CD4-positive, alpha-beta T cell treated with Interleukin-17A for 4 hours (primary cell): ENCODE measurements around the gene NUP98.

ENCODE experiments used
- DNase-seq: peaks from one replicate; pipeline ENCODE4 v3.0.0-alpha.2; 2020; ENCODE audit warnings: mixed read lengths

Gene NUP98

DNA sequence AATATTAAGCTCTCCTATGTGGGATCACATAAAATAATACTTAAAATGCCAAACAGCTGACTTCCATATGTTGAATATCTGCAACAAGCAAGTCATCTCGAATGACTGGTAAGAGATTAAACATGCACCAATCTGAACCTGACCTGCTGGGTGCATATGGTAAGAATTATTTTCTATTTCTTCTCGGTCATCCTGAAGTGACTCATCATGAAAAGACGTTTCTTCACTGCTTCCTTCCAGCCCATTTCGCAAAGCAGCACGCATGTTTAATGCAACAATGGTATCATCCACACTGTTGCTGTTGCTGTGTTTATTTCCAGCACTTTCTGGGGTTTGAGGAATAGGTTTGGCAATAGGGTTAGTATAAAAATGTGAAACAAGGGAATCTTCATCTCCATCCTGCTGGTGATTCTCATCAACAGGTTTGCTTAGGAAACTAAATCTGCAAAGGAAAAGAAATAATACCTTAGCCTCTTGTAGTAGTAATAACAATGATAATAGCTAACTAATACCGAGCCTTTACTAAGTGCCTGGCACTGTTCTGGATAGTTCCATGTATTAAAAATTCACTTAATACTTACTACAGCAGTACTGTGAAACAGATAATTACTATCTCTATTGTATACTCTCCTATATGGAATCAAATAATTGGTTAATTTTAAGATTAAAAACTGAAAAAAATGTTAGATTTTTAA, 74.2 kb downstream of the NUP98 start:
- no peak for DNase-seq

DNA sequence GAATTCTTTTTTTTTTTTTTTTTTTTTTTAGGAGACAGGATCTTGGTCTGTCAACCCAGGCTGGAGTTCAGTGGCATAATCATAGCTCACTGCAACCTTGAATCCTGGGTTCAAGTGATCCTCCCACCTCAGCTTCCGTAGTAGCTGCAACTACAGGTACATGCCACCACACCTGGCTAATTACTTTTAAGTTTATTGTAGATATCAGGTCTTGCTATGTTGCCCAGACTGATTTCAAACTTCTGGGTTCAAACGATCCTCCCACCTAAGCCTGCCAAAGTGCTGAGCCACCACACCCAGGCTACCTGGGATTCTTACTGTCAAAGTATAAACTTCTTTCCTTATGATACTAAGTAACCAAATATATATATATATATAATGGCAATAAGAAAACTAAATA, 75.3 kb downstream of the NUP98 start:
- DNase-seq, result no peak

DNA sequence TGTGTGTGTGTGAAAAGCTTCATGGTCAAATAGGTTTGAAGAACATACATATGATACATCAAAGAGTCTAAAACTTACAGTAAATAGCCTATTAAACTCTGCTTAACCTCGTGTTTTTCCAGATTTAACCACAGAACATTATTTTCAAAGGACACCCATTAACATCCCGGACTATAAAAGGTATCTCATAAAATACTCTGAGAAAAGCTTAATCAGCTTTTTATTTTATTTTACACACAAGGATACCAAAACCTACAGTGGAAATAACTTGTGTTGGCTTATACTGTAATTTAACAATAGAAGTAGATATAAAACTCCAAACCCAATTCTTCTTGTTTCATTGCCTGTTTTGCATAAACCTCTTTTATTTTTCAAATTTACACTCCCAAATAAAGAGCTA, 76.4 kb downstream of the NUP98 start:
- no peak for DNase-seq

DNA sequence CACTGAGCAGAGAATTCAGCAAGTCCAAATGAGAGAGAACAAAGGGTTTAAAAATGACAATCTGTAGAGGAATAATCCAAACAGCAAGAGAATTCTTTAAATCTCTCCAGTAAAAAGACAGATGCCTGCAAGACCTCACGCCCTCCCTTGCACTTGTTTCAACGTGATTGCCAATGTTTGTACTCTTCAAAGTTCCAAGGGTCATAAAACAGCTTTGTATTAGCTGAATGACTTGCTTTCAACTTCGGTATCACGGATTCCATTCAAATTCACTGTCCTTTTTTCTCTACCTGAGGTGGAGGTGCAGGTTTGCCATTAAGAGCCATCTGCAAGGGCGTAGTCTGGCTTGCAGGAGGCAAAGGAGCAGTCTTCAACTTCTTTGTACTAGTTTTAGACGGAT, 85.1 kb downstream of the NUP98 start:
- no peak for DNase-seq

DNA sequence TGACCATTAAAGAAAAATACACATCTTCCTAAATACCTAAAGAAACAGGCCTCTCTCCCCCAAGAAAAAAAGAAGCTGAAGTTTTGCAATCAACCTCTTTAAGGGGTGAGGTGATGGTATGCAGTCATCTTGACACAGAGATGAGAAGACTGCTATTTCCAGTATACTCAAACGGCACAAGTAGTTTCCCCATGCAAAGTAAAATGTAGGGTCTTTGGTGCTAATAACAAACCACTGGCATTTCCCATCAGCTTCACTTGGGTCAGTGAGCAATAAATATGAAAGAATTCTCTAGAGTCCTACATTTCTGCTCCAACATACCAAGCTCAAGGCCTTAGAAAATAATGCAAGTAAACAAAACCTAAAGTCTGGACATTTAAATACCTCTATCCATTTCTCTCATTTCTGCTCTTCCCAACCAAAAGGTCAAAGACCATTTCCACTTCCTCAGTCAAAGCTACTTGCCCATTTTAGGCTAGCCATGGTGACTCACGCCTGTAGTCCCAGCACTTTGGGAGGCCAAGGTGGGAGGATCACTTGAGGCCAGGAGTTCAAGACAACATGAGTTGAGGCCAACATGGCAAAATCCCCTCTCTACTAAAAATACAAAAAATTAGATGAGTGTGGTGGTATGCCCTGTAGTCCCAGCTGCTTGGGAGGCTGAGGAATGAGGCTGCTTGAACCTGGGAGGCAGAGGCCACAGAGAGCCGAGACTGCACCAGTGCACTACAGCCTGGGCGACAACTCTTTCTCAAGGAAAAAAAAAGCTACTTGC, 86.7 kb downstream of the NUP98 start:
- DNase-seq, result no peak

DNA sequence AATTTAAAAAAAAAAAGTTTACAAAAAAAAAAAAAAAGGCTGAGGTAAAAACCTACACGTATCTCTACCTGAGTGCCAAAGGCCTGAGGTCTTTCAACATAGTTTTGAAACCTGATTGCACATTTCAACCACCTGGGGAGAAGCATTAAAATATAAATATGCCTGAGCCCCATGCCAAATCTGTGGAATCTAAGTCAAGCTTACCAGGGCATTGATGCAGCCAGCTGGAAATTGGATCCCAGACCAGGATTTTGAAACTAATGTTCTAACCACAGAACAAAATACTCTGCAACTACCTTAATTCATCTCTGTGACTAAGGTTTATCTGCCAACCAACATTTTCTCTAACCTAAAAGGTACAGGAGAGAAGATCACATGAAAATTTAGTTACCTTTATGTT, 87.4 kb downstream of the NUP98 start:
- no peak for DNase-seq

DNA sequence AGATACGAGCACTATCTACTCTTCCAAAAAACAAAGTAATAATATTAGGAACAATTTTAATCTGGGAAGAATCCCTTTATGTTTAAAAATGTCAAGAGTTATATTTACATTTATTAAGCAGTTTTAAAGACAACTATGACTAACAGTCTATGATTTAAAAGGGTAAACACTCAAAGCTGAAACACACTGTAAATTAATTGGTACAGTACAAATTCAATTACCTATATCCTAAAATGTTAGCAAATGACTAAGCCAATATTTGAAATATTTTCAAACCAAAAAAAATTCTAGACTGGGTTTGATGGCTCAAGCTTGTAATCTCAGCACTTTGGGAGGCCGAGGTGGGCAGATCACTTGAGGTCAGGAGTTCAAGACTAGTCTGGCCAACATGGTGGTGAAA, 90.2 kb downstream of the NUP98 start:
- DNase-seq, result no peak

DNA sequence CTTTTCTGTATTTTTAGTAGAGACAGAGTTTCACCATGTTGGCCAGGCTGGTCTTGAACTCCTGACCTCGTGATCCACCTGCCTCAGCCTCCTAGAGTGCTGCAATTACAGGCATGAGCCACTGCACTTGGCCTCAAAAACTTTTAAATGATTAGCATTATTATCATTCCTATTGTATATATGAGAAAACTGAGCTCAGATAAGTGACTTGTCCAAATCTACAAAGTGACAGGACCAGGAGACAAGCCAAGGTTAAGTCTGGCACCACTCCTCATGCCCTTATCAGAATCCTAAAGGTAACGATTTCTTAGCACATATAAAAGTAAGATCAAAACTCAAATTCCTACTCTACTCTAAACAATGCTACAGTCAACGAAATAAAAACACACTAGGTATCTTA, 94.0 kb downstream of the NUP98 start:
- no peak for DNase-seq

DNA sequence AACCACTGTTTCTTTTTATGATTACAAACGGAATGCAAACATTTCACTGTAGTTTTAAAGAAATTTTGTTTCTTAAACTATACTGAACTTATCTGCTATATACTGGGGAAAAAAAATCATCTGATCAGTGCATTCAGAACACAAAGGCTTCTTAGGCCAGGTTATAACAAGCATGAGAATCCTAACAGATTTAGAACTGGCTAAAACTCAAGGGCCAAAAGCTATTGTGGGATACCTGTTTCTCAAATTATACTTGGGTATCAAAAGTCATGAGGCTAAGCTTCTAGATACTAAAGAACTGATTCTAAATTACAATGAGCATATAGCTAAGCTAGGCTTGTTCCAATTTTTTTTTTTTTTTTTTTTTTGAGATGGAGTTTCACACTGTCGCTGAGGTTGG, 96.4 kb downstream of the NUP98 start:
- no peak for DNase-seq

DNA sequence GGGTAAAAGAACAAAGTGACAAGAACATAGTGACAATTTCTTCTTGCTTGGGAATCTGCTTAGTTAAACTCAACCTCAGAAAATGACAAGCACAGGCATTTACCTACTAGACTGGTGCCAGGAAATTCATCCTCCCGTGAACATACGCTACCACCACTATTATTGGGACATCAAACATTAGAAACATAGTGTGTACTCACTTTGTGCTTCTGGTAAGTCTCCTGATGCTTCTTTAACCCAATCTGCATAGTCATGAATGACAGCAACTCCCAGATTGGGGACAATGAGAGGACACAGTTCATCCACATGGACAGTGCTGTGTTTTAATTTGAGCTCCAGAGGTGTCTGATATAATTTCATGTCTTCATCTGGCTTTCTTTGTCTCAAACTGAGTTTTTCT, 96.9 kb downstream of the NUP98 start:
- no peak for DNase-seq

DNA sequence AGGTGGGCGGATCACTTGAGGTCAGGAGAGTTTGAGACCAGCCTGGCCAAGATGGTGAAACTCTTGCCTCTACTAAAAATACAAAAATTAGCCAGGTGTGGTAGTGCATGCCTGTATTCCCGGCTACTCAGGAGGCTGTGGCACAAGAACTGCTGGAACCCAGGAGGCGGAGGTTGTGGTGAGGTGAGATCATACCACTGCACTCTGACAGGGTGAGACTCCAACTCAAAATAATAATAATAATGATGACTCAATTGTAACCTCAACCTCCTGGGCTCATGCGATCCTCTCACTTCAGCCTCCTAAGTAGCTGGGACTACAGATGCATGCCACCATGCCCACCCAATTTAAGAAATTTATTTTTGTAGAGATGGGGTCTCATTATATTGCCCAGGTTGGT, 110.6 kb downstream of the NUP98 start:
- no peak for DNase-seq

DNA sequence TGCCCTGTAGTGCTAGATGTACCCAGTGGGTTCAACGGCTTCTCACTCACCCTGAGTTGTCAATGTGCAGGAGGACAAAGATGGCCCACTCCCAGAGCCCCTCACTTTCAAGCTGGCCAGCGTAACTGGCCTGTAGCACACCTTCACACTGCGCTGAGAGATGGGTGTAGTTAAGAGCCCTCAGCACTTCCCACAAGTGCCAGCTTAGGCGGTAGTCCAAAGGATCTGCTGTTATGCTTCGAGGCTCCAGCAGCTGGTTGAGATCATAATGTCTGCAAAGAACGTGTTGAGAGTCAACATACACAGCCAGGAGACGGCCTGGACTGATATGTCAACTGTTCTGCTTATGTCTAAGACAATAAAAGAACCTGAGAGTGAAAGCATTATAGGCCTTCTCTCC, 111.4 kb downstream of the NUP98 start:
- no peak for DNase-seq

DNA sequence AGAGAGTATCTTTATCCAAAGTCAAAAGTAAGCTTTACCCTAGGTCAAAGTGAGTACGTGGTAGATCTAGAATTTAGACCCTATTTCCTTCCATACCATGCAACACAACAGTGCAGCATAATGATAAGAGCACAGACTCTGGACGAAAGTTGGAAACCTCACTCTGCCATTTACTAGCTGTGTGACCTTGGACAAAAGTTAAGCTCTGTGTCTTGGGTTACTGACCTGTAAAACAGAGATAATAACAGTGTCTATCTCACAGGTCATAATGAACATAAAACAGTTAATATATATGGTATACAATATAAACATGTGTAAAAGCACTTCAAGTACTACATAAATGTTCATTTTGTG, 112.6 kb downstream of the NUP98 start:
- no peak for DNase-seq

DNA sequence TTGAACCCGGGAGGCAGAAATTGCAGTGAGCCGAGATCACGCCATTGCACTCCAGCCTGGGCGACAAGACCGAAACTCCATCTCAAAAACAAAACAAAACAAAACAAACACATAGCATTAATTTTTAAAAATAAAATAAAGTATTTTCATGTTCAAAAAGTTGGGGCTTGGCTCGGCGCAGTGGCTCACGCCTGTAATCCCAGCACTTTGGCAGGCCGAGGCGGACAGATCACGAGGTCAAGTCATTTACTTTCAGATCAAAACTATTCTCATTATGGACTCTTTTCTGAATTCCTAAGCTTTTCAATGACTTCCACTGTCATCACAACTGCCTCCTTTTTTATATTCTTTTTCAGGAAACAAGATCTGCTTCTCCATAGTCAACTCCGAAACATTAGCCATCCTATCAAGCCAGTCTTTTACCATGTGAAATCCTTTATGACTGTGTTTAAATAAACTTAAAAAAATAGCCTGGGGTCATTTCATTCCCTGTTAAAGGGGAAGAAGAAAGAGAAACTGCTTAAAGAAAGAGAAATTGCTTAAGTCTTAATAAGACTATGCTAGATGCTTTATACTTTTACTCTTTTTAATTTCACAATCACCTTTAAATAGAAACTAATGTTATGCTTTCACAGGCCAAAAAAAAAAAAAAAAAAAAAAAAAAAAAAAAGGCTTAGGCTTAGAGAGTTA, 113.1 kb downstream of the NUP98 start:
- DNase-seq, result no peak

DNA sequence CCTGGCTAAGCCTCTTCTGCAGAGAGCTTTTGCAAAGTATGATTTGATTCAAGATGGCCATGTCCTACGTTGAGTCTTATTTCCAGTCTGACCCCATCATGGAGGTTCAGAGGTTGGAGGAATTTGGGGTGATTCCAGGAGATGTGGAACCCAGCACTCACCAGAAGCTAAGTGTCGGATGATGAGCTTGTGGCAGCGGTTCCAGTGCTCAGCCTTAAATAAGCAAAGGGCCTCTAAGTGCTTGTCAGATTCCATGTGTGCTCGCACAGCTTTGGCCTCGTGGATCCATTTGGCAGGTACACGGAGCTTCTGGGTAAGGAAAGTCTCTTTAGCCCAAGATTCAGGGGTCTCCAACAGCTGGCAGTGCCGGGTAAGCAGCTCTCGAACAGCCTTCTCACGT, 114.3 kb downstream of the NUP98 start:
- DNase-seq, result no peak

DNA sequence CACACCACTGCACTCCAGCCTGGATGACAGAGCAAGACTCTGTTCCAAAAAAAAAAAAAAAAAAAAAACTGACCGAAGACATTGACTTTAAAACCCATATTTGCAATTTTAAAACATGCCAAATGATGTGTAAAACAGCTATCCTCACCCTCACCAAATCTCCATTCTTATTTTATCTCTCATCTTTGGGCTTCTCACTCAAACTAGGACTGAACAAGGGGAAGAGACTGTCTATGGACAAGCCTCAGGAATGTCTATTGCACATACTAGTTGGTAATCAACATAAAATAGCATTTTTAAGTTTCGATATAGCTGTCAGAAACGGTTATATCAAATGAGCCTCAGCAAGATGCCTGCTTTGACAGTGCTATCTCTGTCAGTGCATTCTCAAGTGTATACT, 118.3 kb downstream of the NUP98 start:
- DNase-seq, result no peak

DNA sequence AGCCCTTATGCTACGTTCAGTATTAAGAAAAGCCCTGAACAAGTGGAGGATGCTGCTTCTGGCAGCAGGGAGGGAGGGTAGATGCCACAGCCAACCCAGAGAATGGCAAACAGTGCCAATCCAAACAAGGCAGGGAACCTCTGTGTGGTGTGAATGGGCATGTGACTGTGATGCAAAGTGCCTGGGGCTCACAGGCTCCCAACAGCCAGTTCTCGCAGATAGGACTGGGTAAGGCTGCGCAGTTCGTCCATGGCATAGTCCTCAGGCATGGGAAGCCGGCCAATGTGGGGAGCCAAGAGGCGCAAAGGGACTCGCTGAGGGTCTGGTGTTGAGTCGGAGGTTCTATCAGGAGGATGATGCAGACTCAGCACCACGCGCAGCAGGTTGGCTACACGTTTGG, 121.4 kb downstream of the NUP98 start:
- no peak for DNase-seq

DNA sequence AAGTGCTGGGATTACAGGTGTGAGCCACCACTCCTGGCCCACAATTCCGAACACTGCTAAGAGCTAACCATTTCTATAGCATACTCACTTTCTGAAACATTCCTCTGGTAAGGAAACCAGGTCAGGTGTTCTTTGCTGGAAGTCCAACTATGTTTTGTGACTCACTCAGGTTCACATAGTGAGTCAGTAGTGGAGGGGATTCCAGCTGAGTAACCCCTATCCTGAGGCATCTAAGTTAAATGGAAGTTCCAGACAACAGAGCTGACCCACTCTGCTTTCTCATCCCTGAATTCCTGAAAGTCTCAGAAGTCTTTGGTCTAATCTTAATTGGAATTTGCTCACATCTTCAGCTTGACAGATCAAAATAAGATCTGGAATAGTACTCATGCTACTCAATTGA, 123.2 kb downstream of the NUP98 start:
- no peak for DNase-seq

DNA sequence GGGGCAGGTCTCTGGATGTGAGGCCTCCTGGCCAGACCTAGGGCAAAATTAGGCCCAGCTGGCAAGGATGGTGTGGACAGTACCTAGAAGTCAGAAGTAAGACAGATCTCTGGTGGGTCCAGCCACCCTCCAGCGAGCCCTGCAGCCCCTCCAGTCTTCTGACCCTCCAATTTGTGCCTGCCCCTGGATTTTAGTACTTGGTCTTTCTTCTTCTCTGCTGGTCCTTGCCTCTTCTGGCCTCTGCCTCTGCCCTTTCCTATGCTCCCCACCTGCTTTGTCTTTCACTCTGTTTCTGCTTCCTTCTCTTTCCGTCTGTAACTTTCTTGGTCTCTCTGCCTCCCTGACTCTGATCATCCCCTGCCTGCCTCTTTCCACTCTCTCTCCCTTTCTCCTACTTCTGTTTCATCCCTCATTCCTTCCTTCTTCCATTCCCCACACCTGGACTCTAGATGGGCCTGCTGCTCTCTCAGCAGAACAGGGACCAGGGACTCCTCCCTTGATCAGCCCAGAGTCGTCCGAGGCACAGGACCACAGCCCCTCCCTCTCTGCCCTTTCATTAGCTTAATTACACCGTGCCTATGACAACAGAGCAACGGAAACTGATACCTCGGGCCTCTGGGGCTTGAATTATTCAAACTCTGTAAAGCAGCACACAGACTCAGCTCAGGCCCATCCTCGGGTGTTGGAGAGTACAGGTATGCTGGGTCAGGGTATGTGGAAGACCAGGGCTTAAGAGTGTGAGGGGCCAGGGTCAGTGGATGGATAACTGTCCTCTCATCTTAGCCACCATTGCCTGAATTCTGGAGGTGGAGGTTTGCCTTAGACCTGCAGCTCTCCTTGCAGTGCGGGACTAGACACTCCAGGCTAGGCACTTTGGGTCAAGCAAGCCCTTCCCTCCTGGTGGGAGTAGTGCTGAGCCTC, 125.8 kb downstream of the NUP98 start, which contains the start of gene CHRNA10:
Gene CHRNA10 (minus strand): TSS at position 51 of the 921 bp plus-strand sequence. CDS start 72 bp downstream, outside the sequence.
- no peak for DNase-seq

DNA sequence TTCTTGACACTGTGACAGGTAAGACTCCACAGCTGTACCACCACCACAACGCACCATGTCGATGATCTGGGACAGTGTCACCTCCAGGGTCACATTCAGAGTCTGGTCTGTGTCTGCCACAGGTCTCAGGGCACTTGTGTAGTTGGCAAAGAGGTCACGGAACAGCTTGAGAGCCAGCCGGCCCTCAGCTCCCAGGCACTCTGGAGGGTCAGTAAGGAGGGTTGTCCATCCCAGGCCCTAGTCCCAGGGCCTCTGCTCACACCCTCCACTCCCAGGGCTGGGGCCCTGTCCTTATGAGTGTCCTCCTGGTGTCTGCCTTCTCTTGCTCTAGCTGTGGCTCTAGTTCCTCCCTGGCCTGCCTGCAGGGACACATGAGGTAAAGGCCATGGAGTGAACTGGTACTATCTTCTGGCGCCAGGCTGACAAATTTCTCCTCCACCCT, 127.6 kb downstream of the NUP98 start:
- no peak for DNase-seq

DNA sequence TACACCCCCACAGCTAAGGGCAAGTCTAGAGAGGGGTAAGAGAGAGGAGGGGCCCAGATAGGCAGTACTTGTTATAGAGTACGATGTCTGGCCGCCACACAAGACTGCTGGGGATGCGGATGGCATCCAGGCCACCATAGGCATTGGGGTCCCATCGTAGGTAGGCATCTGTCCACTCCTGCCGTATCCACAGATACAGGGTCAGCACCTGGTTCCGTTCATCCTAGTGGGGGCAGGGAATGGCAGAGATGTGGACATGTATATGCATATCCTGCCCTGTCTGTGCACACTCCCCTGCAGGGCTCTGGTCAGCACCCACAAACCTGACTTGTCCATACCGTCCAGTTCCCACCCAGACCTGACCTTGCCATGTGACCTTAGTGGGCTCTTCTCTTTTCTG, 128.2 kb downstream of the NUP98 start:
- DNase-seq, result no peak

DNA sequence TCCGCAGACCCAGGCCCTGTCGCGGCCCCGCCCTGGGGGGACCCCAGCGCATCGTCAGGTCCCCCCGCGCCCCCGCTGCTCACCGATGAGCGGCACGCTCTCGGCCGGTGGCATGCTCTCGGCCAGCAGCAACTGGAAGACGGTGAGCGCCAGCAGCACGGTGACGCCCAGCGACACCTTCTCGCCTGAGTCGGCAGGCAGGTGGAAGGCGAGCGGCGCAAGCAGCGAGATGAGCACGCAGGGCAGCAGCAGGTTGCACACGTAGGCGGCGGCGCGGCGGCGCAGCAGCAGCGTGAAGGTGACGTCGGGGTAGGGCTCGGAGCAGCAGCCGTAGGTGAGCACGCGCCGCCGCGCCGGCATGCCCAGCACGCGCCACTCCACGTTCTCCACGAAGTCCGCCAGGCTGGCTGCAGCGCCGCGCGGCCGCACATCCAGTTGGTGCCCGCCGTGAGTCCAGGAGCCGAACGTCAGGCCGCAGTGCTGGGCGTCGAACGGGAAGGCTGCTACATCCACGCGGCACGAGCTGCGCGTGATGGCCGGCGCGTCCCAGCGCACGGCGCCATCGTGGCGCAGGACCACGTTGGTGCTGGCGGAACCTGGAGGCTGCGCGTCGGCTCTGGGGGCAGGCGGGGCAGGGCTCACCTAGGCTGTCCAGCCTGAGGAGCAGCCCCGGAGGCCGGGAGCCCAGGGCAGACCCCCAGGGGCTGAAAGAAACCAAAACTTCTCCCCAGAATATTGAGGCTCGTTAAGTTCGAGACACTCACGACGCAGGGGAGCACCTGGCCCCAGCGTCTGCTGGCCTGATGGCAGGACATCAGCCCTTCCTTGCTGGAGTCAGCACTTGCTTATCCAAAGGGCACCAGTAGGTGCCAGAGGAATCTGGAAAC, 130.0 kb downstream of the NUP98 start:
- no peak for DNase-seq
